K562 (cell line): ENCODE measurements around the gene HNRNPU. TPM values are rescaled to one million over a fixed set of nuclear protein-coding genes. Genes with fewer than 3 reads are reported as not detected.
A peak's percentile ranks its signal among the peaks of the same experiment; 100 is the strongest.

Source experiments
- ASH1L ChIP-seq: fragments of 450-650 bp; IDR thresholded peaks from 2 replicates; pipeline ENCODE4 v1.6.1; 2018; ENCODE audit warnings: borderline replicate concordance, mild to moderate bottlenecking, low read depth; ENCODE audit not compliant: partially characterized antibody
- BRD4 ChIP-seq: fragments of 200-600 bp; sonication (generic); IDR thresholded peaks from 2 replicates; pipeline ENCODE4 v1.6.1; 2017; ENCODE audit warnings: inconsistent platforms
- CBFA2T3 ChIP-seq: fragments of 450-650 bp; IDR thresholded peaks from 2 replicates; pipeline ENCODE4 v1.6.1; 2017
- CREB1 ChIP-seq, 2 experiments: sonication (generic) in 1 of 2; formaldehyde crosslinking in 1 of 2; IDR thresholded peaks; 2 replicates each; pipeline versions ENCODE4 v1.6.1 to v1.8.0; 2012 to 2022; ENCODE audit warnings: inconsistent platforms in 1 of 2, mild to moderate bottlenecking in 1 of 2, missing genetic modification reagents in 1 of 2, moderate library complexity in 1 of 2
- CTBP1 ChIP-seq: fragments of 450-650 bp; IDR thresholded peaks from 2 replicates; pipeline ENCODE4 v1.6.1; 2016; ENCODE audit warnings: borderline replicate concordance
- HDGF ChIP-seq: fragments of 450-650 bp; IDR thresholded peaks from 2 replicates; pipeline ENCODE4 v1.6.1; 2016
- HIVEP1 ChIP-seq: fragments of 250-450 bp; sonication (Bioruptor Pico); IDR thresholded peaks from 2 replicates; pipeline ENCODE4 v1.4.0; 2020; ENCODE audit warnings: mild to moderate bottlenecking
- MECOM ChIP-seq: fragments of 250-450 bp; sonication (Bioruptor Pico); IDR thresholded peaks from 2 replicates; pipeline ENCODE4 v1.8.0; 2022; ENCODE audit warnings: inconsistent platforms
- PHB2 ChIP-seq: fragments of 450-650 bp; IDR thresholded peaks from 2 replicates; pipeline ENCODE4 v1.6.1; 2017; ENCODE audit warnings: low read depth
- PHF21A ChIP-seq: fragments of 450-650 bp; IDR thresholded peaks from 2 replicates; pipeline ENCODE4 v1.6.1; 2017; ENCODE audit warnings: low read depth, borderline replicate concordance
- SMAD4 ChIP-seq: fragments of 250-450 bp; sonication (Bioruptor Pico); conservative IDR thresholded peaks from 2 replicates; pipeline ENCODE4 v1.8.0; 2021; ENCODE audit warnings: inconsistent platforms, mild to moderate bottlenecking, moderate library complexity
- STAT5A ChIP-seq: IDR thresholded peaks from 2 replicates; pipeline ENCODE4 v1.6.1; 2012; ENCODE audit warnings: low read length, inconsistent platforms, borderline replicate concordance
- SUPT5H ChIP-seq: fragments of 450-650 bp; IDR thresholded peaks from 2 replicates; pipeline ENCODE4 v1.6.1; 2016
- ZBTB2 ChIP-seq: fragments of 450-650 bp; IDR thresholded peaks from 2 replicates; pipeline ENCODE4 v1.6.1; 2016; ENCODE audit warnings: antibody characterized with exemption
- ZNF316 ChIP-seq: fragments of 450-650 bp; IDR thresholded peaks from 2 replicates; pipeline ENCODE4 v1.6.1; 2016
- ZNF436 ChIP-seq: fragments of 250-450, 450-650 bp; sonication (Bioruptor Pico); formaldehyde crosslinking; IDR thresholded peaks from 2 replicates; pipeline ENCODE4 v1.7.0; 2020; ENCODE audit warnings: mild to moderate bottlenecking
- polyA plus RNA-seq, 8 experiments: library from polyadenylated mRNA; depleted of rRNA in 4 of 8; stranded (reverse) in 5 of 8; unstranded in 3 of 8; fragments of >200 nt; fragmentation: Nextera tagmentation in 2 of 8; fragmentation: Illumina TruSeq in 1 of 8; extraction: Ambion mirVana in 2 of 8; extraction: Trizol in 1 of 8; gene quantifications; 2 replicates each; pipeline versions ENCODE4 v1.2.1 to v1.2.3, GENCODE V29; 2011 to 2014; ENCODE audit warnings: inconsistent platforms in 1 of 8, missing spikeins in 1 of 8
- total RNA-seq, 7 experiments: library from RNA; depleted of rRNA in 6 of 7; stranded (reverse); fragments of >200 nt in 6 of 7; fragmentation: Illumina TruSeq in 2 of 7; extraction: Trizol in 2 of 7; gene quantifications; 2 replicates each; pipeline versions ENCODE4 v1.2.1 to v1.2.3, GENCODE V29; 2011 to 2021; ENCODE audit warnings: low replicate concordance in 1 of 7
- TF ChIP-seq, protein P1 (sequence below): fragments of 450-650 bp; IDR thresholded peaks from 2 replicates; pipeline ENCODE4 v1.6.1; 2016; ENCODE audit warnings: low read depth
- TF ChIP-seq, protein P2 (sequence below), 2 experiments: fragments of 450-650 bp in 1 of 2; sonication (generic) in 1 of 2; formaldehyde crosslinking in 1 of 2; IDR thresholded peaks in 1 of 2; conservative IDR thresholded peaks in 1 of 2; 2 replicates each; pipeline versions ENCODE4 v1.6.1 to v1.8.1; 2016 to 2023; ENCODE audit warnings: mild to moderate bottlenecking in 2 of 2, moderate library complexity in 2 of 2, inconsistent platforms in 1 of 2, missing genetic modification reagents in 1 of 2
- TF ChIP-seq, protein P3 (sequence below): fragments of 450-650 bp; conservative IDR thresholded peaks from 2 replicates; pipeline ENCODE4 v1.6.1; 2016; ENCODE audit warnings: missing genetic modification characterization, low read depth, mild to moderate bottlenecking, missing compliant biosample characterization, moderate library complexity

The HNRNPU gene
- total and polyA plus RNA-seq, 9 of the 15 experiments (the other 6 are each of a cell fraction or from before 2014, with no cell fraction given): 159 to 777 (median 577) TPM

GRCh38 chr1:244862354-244862698, 2.0 kb downstream of the HNRNPU start (continued):
- TF ChIP-seq, protein P1, sequence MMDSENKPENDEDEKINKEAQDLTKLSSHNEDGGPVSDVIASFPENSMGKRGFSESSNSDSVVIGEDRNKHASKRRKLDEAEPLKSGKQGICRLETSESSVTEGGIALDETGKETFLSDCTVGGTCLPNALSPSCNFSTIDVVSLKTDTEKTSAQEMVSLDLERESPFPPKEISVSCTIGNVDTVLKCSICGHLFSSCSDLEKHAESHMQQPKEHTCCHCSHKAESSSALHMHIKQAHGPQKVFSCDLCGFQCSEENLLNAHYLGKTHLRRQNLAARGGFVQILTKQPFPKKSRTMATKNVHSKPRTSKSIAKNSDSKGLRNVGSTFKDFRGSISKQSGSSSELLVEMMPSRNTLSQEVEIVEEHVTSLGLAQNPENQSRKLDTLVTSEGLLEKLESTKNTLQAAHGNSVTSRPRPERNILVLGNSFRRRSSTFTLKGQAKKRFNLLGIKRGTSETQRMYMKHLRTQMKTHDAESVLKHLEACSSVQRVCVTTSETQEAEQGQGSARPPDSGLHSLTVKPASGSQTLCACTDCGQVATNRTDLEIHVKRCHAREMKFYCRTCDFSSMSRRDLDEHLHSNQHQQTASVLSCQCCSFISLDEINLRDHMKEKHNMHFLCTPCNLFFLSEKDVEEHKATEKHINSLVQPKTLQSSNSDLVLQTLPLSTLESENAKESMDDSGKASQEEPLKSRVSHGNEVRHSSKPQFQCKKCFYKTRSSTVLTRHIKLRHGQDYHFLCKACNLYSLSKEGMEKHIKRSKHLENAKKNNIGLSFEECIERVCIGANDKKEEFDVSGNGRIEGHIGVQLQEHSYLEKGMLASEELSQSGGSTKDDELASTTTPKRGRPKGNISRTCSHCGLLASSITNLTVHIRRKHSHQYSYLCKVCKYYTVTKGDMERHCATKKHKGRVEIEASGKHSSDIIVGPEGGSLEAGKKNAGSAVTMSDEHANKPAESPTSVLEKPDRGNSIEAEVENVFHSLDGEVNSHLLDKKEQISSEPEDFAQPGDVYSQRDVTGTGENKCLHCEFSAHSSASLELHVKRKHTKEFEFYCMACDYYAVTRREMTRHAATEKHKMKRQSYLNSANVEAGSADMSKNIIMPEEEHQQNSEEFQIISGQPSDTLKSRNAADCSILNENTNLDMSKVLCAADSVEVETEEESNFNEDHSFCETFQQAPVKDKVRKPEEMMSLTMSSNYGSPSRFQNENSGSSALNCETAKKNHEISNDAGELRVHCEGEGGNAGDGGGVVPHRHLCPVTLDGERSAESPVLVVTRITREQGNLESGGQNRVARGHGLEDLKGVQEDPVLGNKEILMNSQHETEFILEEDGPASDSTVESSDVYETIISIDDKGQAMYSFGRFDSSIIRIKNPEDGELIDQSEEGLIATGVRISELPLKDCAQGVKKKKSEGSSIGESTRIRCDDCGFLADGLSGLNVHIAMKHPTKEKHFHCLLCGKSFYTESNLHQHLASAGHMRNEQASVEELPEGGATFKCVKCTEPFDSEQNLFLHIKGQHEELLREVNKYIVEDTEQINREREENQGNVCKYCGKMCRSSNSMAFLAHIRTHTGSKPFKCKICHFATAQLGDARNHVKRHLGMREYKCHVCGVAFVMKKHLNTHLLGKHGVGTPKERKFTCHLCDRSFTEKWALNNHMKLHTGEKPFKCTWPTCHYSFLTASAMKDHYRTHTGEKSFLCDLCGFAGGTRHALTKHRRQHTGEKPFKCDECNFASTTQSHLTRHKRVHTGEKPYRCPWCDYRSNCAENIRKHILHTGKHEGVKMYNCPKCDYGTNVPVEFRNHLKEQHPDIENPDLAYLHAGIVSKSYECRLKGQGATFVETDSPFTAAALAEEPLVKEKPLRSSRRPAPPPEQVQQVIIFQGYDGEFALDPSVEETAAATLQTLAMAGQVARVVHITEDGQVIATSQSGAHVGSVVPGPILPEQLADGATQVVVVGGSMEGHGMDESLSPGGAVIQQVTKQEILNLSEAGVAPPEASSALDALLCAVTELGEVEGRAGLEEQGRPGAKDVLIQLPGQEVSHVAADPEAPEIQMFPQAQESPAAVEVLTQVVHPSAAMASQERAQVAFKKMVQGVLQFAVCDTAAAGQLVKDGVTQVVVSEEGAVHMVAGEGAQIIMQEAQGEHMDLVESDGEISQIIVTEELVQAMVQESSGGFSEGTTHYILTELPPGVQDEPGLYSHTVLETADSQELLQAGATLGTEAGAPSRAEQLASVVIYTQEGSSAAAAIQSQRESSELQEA: no peak
- TF ChIP-seq MECOM (CRISPR knock-in tag): 0 out of 2 replicates have a peak, but pooled peaks have one; percentile 46
- peak; percentile 24; the same call in 1 of the 2 replicates for TF ChIP-seq BRD4
- TF ChIP-seq, protein P2, sequence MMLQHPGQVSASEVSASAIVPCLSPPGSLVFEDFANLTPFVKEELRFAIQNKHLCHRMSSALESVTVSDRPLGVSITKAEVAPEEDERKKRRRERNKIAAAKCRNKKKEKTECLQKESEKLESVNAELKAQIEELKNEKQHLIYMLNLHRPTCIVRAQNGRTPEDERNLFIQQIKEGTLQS (IDR thresholded peaks at IDR 0.05): no peak
- TF ChIP-seq, protein P2 (CRISPR knock-in tag; conservative IDR thresholded peaks at IDR 0.05): no peak
- TF ChIP-seq CREB1 (IDR thresholded peaks at IDR 0.05): no peak
- TF ChIP-seq CREB1 (CRISPR knock-in tag; IDR thresholded peaks at IDR 0.05): no peak
- TF ChIP-seq SUPT5H: peak; percentile 44
- TF ChIP-seq CTBP1: no peak
- 0 out of 2 replicates have a peak, but pooled peaks have one; percentile 17 for TF ChIP-seq ZNF316
- TF ChIP-seq, protein P3, sequence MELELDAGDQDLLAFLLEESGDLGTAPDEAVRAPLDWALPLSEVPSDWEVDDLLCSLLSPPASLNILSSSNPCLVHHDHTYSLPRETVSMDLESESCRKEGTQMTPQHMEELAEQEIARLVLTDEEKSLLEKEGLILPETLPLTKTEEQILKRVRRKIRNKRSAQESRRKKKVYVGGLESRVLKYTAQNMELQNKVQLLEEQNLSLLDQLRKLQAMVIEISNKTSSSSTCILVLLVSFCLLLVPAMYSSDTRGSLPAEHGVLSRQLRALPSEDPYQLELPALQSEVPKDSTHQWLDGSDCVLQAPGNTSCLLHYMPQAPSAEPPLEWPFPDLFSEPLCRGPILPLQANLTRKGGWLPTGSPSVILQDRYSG (tag): no peak
- TF ChIP-seq HDGF: 0 out of 2 replicates have a peak, but pooled peaks have one; percentile 70
- 0 out of 2 replicates have a peak, but pooled peaks have one; percentile 7 for TF ChIP-seq PHB2
- 0 out of 2 replicates have a peak, but pooled peaks have one; percentile 4 for TF ChIP-seq STAT5A
- TF ChIP-seq SMAD4: no peak
- TF ChIP-seq ZNF436 (CRISPR knock-in tag): no peak
- TF ChIP-seq ASH1L: peak; percentile 3
- TF ChIP-seq HIVEP1 (CRISPR knock-in tag): no peak
- TF ChIP-seq PHF21A: no peak
- peak; percentile 43 for TF ChIP-seq CBFA2T3
- TF ChIP-seq ZBTB2: no peak
